HG02870 (cell line): ENCODE results near the gene CD2AP.
A peak's percentile ranks its signal among the peaks of the same experiment; 100 is the strongest.
"Not testable (repeated sequence)": the region's sequence is repeated elsewhere in the genome, so short reads cannot be mapped to it uniquely, and the experiment has no call there.

Experiments
- ATAC-seq: cut with Tn5 transposase; IDR thresholded peaks from one replicate; pipeline ENCODE4 v1.9.1; 2021; ENCODE audit warnings: mild to moderate bottlenecking, moderate library complexity; ENCODE audit not compliant: unreplicated experiment

CD2AP gene, protein sequence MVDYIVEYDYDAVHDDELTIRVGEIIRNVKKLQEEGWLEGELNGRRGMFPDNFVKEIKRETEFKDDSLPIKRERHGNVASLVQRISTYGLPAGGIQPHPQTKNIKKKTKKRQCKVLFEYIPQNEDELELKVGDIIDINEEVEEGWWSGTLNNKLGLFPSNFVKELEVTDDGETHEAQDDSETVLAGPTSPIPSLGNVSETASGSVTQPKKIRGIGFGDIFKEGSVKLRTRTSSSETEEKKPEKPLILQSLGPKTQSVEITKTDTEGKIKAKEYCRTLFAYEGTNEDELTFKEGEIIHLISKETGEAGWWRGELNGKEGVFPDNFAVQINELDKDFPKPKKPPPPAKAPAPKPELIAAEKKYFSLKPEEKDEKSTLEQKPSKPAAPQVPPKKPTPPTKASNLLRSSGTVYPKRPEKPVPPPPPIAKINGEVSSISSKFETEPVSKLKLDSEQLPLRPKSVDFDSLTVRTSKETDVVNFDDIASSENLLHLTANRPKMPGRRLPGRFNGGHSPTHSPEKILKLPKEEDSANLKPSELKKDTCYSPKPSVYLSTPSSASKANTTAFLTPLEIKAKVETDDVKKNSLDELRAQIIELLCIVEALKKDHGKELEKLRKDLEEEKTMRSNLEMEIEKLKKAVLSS

DNA sequence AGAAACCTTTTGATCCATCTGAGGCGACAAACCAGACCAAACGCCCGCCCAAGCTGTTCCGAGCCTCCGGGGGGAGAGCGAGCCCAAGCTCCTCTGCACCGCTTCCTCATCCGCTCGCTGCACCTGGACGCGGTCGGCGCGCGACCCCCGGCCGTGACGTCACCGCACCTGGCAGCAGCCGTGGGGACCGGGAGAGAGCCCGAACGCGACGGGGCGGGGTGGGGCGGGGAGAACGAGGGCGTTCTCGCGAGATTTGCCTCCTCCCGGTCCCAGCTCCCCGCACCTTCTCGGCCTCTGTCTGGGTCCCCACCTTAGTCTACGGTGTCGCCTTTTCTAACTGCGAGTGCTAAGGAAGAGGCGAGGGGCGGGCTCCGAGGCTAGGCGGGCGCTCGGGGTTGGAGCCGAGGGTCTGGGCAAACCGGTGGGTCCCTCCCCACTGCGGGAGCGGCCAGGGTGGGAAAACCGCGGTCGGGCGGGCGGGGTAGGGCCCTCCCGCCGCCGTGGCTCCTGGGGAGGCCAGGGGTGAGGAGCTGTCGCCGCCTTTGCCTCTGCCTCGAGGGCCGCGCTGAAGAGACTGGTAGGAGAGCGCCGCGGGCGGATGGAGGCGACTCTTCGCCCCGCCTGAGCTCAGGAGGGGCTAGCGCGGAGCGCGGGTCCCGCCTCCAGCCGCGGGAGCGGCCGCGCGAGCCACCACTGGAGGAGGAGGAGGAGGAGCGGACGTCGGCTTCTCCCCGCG is at the start of gene CD2AP:
TSS of gene CD2AP (plus strand) at position 293 of the 736 bp plus-strand sequence. CDS start 456 bp downstream, outside the sequence.
- ATAC-seq: peak; percentile 74

DNA sequence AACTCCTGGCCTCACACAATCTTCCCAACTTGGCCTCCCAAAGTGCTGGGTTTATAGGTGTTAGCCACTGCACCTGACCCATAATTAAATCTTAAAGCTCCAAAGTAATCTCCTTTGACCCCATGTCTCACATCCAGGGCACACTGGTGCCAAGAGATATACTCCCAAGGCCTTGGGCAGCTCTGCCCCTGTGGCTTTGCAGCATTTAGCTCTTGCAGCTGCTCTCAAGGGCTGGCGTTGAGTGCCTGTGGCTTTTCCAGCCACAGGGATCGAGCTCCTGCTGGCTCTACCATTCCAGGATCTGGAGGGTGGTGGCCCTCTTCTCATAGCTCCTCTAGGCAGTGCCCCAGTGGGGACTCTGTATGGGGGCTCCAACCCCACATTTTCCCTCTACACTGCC is 49.3 kb upstream of the CD2AP start:
- ATAC-seq: no peak

DNA sequence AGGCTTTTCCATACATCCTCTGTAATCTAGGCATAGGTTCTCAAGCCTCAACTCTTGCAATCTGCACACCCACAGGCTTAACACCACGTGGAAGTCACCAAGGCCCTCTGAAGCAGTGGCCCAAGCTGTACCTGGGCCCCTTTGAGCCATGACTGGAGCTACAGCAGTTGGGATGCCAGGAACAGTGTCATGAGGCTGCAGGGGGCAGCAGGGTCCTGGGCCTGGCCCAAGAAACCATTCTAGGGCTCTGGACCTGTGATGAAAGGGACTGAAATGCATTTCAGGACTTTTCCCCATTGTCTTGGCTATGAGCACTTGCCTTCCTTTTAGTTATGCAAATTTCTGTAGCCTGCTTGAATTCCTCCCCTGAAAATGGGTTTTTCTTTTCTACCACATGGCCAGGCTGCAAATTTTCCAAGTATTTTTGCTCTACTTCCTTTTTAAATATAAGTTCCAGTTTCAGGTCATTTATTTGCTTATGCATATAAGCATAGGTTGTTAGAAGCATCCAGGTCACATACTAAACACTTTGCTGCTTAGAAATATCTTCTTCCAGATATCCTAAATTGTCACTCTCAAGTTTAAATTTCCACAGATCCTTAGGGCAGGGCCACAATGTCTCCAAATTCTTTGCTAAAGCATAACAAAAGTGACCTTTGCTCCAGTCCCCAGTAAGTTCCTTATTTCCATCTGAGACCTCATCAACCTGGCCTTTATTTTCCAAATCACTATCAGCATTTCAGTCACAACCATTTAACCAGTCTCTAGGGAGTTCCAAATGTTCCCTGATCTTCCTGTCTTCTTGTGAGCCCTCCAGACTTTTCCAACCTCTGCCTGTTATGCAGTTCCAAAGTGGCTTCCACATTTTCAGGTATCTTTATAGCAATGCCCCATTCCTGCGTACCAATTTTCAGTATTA is 48.6 kb upstream of the CD2AP start:
- no peak for ATAC-seq

DNA sequence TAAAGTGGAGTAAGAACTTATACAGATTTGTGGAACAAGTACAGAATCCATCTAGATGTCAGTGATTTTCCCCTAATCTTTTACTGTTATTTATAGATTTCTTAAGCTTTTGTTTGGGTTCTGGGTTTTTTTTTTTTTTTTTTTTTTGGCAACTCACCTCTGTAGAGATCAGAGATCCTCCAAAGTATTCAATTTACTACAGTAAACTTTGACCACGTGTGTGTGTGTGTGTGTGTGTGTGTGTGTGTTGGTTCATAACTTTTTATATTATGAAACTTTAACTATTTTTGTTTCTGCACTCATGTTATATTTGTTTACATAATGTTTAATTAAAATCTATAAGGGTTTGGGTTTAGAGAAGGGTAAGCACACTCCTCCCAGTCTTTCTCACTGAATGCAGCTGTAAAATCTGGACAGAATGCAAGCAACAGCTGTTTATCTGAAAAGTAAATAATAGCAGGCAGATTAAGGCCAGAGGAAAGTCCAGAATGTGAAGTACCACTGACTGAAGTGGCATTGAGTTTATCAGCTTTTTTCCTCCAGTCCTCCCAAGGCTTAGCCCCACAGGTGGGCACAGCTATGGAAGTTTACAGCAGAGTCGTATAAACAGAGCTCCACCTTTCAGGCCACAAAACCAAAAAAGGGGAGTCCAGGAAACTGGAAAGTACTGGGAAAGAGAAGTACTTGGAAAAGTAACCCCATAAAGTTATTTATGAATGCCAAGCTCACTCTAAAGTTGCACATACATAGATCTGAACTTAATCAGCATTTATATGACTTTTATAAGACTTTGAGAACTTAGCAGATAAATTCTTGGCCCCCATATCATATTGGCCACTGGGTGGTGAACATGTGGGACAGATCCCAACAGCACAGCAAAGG is 43.0 kb upstream of the CD2AP start:
- no peak for ATAC-seq

DNA sequence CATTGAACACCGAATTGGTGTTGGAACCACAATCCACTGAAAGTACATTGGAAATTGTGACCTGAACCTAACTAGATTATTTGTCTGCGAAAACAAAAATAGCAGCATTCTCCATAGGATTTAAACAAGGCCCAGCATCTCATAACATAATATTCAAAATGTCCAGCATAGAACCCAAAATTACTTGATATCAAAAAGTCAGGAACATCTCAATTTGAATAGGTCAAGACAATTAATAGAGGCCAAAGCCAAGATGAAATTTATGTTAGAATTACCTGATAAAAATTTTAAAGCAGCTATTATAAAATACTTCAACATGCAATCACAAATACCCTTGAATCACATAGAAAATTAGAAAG is 42.4 kb upstream of the CD2AP start:
- ATAC-seq: no peak

DNA sequence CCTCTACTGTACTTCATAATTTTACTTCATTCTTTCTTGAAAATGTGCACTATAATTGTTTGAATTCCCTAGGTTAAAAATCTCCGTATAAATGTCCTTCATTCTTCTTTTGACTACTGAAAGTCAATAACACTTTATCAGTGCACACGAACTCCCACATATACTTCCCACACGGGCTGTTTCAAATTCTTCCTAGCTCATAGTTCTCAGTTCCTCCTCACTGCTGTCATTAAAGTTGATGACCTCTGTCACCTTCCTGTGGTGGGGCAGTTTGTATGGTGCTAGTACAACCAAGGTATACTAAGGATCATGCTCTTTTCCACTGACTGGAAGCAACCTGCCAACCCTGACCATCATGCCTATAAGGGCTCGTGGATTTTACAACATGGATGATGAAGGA is 40.0 kb upstream of the CD2AP start:
- peak; percentile 52 for ATAC-seq

DNA sequence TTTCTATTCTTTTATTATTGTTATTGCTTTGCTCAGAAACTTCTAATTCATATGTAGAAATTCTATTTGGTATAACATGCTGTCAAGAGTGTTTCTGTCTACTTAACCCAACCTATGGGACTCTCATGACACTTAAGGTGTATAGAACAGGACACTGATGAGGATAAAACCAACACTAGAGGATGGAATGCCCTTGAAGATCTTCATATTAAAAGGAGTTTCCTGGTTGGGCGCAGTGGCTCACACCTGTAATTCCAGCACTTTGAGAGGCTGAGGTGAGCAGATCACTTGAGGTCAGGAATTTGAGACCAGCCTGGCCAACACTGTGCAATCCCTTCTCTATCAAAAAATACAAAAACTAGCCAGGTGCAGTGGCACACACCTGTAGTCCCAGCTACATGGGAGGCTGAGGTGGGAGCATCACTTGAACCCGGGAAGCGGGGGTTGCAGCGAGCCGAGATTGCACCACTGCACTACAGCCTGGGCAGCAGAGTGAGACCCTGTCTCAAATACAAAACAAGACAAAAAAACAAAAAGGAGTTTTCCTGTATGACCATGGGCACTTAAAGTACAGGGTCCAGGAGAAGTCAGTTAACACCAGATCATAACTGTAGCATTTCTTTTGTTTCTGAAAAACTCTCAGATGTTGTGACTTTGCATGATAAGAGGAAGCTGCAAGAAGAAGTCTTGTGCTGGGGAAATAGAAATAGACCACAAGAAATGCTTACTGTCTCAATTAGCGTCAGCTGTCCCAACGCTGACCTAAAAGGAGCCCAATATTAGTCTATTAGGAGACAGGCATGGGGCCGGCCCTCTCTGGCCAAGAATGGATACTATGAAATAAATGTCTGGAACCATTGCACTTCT is 38.9 kb upstream of the CD2AP start:
- ATAC-seq: peak; percentile 89

DNA sequence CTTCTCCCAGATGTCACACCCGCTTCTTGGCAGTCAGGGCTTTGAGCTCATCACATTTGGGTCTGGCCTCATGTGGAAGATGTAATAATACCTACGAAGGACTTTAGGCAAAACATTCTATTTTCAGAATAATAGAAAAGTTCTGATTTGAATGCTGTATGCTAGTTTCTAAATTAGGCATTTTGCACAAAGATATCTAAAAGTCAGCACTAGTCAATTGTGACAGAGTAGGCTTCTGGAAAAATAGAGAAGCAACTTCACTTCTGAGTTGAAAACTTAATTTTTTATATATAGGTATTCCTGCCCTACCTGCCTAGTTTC is 38.3 kb upstream of the CD2AP start:
- peak; percentile 40 for ATAC-seq

DNA sequence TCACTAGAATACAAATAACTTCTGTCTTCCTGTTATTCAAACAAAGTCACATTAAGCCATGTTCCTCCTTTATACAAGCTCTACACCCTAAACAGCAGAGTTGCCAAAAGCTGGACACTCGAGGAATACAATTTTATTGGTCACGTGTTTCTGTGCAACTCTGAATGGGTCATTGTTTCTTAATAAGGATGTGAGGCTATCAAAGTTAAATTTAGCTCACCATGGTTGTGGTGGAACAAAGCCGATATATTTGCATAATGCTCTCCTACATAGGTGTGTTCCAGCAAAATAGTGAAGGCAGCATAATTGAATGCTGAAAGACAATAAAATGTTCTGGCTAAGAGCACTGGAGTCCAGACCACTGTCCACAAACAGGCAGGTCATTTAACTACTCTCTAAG is 36.9 kb upstream of the CD2AP start:
- ATAC-seq: peak; percentile 37

DNA sequence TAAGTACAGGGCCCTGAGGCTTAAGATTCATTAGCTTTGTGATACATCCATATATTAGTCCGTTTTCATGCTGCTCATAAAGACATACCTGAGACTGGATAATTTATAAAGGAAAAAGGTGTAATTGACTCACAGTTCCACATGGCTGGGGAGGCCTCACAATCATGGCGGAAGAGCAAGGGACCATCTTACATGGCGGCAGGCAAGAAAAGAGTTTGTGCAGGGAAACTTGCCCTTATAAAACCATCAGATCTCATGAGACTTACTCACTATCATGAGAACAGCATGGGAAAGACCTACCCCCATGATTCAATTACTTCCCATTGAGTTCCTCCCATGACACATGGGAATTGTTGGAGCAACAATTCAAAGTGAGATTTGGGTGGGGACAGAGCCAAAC is 32.6 kb upstream of the CD2AP start:
- not testable (repeated sequence) for ATAC-seq

DNA sequence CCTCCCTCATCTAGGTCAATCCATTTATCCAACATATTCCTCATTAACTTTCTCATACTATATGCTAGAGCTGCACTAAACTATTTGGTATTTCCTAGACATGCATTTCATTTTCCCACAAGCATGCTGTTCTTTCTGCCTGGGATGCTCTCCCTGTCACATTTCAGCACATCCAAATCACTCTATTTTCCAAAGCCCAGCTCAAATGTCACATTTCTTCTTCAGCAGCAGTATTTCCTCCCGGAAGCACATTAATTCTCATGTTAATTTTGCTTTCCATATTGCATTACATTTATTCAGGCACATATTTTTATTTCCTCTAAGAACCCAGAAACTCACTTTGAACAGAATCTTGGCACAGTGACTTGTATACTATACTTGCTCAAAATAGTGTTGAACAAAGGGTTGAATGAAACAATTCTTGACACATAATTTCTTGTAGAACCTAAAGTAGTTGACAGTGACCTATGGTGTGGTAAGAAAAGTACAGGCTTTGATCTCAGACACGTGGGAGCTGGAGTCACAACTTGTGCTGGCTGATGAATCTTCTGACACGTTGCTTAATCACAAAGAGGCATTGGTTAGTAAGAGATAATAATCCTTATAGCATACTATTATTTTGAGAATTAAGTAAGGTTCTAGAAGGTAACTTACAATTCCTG is 30.8 kb upstream of the CD2AP start:
- no peak for ATAC-seq

DNA sequence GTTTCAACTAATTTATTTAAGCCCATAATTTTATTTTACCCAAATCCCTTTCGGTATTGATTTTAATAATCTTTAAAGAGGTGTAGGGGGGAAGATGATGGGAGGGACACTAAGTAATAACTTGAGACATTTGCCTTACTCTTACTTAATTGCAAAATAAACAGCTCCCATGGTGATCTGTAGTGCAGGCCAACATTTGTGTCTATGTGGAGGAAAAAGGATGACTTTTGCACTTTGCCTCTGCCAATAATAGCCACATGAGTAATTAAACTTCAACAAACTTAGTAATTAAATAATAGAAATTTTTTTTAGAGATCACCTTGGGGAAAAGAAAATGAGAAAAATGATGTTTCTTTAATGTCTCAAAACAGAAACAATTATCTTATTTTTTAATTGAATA is 29.9 kb upstream of the CD2AP start:
- ATAC-seq: no peak

DNA sequence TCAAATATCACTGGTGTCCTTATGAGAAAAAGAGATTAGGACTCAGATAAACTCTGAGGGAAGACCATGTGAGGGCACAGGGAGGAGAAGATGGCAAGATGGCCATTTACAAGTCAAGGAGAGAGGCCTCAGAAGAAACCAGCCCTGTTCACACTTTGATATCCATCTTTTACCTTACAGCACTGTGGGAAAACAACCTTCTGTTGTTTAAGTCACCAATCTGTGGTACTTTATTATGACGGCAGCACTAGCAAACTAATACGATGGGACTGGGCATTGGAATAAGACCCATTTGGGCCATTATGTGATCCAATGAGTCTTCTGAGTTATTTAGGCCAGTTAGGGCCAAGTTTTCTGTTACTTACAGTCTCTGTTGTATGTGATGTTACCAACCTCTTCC is 26.4 kb upstream of the CD2AP start:
- ATAC-seq: no peak

DNA sequence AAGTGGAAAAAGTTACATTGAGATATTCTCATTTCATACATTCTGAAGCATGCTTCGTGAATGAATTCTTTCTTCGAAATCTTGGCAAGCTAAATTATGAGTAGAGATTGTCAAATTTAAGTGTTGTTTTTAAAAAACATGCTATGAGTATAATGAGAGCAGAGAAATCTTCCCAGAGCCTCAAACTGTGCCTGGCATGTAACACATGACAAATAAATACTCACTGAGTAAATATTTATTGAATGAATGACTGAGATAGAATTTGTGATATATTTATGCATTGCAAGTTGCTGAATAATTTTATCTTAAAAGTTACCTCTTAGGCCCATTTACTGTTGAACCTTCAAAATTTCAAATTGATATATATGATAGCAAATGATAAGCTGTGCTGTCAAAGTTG is 24.7 kb upstream of the CD2AP start:
- no peak for ATAC-seq

DNA sequence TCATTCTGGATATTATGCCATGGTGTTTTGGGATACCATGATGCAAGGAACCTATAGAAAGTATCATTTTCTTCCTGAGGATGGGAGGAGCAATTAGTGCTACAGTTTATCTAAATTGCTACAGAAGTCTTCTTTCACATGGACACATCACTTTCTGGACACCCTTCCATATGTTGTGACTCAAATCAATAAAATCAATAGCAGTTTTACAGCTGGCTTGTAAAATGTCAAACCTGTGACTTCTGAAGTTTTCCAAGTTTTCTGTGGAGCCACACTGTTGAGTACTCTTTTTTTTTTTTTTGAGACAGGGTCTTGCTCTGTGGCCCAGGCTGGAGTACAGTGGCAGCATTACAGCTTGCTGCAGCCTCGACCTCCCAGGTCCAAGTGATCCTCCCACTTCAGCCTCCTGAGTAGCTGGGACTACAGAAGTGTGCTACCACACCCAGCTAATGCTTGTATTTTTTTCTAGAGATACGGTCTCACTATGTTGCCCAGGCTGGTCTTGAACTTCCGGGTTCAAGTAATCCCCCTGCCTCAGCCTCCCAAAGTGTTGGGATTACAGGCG is 24.1 kb upstream of the CD2AP start:
- ATAC-seq: no peak

DNA sequence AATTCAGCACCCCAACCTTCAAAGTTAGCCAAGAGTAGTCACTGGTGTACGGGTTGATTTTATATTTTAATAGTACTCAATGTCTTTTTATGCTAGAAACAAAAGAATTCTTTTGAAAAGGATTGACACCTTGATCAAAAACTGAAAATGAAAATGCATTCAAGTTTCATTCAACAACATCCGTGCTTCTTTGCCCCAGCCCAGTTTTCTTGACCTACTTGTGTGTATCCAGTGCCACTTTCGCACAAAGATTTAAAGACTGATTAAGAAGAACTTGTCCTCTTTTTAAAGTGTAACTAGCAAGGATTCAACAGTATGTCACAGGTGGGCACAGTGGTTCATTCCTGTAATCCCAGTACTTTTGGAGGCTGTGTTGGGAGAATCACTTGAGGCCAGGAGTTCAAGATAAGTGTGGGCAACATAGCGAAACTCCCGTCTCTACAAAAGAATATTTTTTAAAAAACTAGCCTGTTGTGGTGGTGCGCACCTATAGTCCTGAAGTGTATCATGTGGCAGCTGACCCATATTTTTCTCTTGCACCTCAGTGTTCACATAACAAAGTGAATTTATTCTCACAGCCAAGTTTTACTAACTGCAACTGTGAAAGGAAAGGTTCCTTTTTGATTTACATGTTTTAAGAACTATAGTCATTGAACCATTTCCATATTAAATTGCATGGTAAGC is 22.7 kb upstream of the CD2AP start:
- no peak for ATAC-seq

DNA sequence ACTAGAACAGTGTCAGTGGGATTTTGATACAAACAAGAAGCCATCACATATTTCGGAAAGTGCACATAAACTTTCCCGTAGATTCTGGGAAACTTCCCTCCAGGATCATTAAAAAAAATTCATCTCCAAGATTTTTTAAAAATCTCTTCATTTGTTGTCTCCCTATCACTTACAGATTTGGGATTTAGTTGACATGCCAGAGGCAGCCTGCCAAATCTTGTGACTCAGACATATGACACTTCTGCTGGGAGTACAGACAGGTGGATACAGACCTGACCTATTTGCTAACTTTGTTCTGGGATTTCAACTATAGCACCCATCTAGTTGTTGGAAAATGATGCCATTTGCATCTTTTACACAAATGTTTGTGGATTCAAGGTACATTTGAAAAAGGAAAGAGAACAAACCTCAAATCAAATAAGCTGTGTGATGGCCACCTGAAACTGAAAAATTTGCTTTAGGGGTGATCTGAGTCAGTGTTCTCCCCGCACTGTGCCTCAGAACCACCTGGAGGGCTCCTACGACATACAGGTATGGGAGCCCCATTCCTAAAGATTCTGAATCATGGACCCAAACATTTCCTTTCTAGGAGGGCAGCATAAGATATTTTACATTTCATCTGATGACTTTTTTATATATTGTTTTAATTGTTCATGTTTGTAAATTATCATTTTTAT is 21.9 kb upstream of the CD2AP start:
- ATAC-seq: peak; percentile 91
